Mucosa of rectum (tissue), 2 donors: ENCODE data around the gene SLC50A1.

Experiments
- H3K27ac ChIP-seq, 2 donors: one replicate each; pipeline ENCODE4 v1.7.0; 2013; ENCODE audit warnings: inconsistent platforms in 2 of 2, low read depth in 2 of 2, low read length in 2 of 2
- H3K27me3 ChIP-seq, 2 donors: one replicate each; pipeline ENCODE4 v1.7.0; 2013; ENCODE audit warnings: low read length in 2 of 2; ENCODE audit not compliant: control insufficient read depth in 2 of 2, insufficient read depth in 2 of 2
- H3K36me3 ChIP-seq, 2 donors: one replicate each; pipeline ENCODE4 v1.7.0; 2013; ENCODE audit warnings: low read length in 2 of 2; ENCODE audit not compliant: control insufficient read depth in 2 of 2, insufficient read depth in 2 of 2
- H3K4me1 ChIP-seq, 2 donors: one replicate each; pipeline ENCODE4 v1.7.0; 2013; ENCODE audit warnings: low read length in 2 of 2, mild to moderate bottlenecking in 1 of 2; ENCODE audit not compliant: control insufficient read depth in 2 of 2, insufficient read depth in 2 of 2
- H3K4me3 ChIP-seq, 2 donors: one replicate each; pipeline ENCODE4 v1.7.0; 2013; ENCODE audit warnings: low read length in 2 of 2
- H3K9ac ChIP-seq, 2 donors: one replicate each; pipeline ENCODE4 v1.7.0; 2013; ENCODE audit warnings: low read length in 2 of 2, low read depth in 1 of 2, mild to moderate bottlenecking in 1 of 2
- H3K9me3 ChIP-seq, 2 donors: one replicate each; pipeline ENCODE4 v1.7.0; 2013; ENCODE audit warnings: low read length in 2 of 2; ENCODE audit not compliant: control insufficient read depth in 2 of 2
- donor health status: healthy.
- donor health status: Normal muscosa, but diverticular disease.

The SLC50A1 gene

DNA sequence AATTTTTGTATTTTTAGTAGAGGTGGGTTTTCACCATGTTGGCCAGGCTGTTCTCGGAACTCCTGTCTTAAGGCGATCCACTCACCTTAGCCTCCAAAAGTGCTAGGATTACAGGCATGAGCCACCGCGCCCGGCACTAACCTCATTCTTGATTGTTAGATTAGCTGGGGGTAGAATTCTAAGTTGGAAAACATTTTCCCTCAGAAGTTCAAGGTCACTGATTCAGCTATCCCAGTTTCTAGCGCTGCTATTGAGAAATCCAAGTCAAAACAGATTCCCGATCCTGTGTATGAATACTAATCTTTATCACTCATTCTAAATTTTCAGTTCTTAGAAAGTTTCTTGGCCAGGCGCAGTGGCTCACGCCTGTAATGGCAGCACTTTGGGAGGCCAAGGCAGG lies 32.3 kb upstream of the SLC50A1 start:
- H3K4me1 ChIP-seq, result peaks cover 9 to 11% of the 10 kb centered on the region in 2 donors
- no peaks in the 10 kb centered on the region for H3K36me3 ChIP-seq
- no peaks in the 10 kb centered on the region for H3K27me3 ChIP-seq
- no peaks in the 10 kb centered on the region for H3K9me3 ChIP-seq
- H3K4me3 ChIP-seq, result no peak overlapping the region
- no peak overlapping the region for H3K27ac ChIP-seq
- H3K9ac ChIP-seq, result no peak overlapping the region

DNA sequence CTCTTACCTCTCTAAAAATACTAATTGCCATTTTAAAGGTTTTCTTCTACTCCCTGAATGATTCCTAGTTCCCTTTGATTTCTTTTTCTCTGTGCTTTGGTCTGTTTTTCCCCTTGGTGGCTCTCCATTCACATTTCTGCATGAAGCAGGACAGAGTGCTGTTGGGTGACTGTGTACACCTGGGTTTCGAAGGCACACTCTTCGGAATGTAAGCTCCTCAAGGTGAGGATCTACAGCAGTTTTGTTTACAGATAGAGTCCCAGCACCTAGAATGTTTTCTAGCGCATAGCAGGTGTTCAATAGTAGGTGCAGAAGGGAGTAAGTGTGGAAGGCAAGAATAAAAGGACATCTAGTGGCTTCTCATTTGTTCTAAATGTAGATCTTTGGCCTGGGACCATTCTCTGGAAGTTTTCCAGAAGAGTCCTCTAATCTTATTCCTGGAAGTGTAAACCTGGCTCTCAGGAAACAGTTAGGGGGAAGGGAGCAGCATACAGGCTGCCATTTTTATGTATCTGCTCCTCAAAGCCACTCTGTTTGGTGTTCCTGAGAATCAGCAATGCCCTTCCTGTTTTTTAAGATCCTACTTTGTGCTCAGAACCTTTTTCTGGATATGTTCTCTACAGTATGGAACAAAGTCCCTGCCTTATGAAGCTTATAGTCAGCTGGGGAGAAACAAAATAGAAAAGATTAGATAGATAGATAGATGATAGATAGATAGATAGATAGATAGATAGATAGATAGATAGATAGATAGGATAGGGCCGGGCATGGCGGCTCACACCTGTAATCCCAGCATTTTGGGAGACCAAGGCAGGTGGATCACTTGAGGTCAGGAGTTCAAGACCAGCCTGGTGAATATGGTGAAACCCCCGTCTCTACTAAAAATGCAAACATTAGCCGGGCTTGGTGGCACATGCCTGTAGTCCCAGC lies 30.8 kb upstream of the SLC50A1 start:
- Histone ChIP-seq H3K4me3 (no peak overlapping the region), H3K27me3 (no peaks in the 10 kb centered on the region), H3K9me3 (no peaks in the 10 kb centered on the region), H3K4me1 (peaks cover 9 to 11% of the 10 kb centered on the region in 2 donors), H3K9ac (no peak overlapping the region), H3K36me3 (no peaks in the 10 kb centered on the region), H3K27ac (peak overlapping the region in 1 of 2 donors; percentile 38)

DNA sequence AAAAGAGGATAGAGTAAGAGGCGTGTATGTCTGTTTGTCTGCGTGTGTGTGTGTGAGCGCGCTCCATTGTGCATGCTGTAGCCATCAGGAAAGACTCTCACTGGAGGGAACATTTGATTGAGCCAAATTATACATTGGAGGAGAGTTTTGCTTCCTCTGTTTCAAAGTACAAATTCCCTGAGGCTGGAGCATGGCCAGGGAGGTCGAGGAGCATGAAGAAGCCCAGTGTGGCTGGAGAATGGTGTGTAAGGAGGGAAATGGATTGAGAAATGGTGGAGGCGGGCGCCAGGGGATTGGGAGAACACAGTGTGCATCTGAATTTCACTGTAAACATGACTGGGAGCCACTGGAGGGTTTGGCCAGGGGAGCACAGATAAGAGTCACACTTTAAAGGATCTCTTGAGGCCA lies 30.0 kb upstream of the SLC50A1 start:
- Histone ChIP-seq H3K36me3 (no peaks in the 10 kb centered on the region), H3K4me3 (no peak overlapping the region), H3K27me3 (no peaks in the 10 kb centered on the region), H3K4me1 (peaks cover 9 to 11% of the 10 kb centered on the region in 2 donors), H3K27ac (peak overlapping the region in 1 of 2 donors; percentile 38), H3K9ac (no peak overlapping the region), H3K9me3 (no peaks in the 10 kb centered on the region)

DNA sequence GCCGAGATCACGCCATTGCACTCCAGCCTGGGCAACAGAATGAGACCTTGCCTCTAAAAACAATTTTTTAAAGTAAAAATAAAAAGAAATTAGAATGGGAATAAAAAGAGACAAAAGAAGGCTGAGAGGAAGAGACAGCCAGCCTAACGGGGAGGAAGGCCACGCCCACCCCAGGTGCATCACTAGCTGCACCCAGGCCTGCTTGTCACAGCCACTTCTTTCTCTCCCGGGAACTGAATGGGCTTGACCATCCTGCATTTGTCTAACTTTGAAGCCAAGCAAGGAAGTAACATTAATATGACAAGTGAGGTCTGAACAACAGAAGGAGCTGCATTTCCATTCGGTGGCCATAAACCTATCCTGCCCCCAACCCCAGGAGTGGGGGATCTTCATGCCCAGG lies 28.8 kb upstream of the SLC50A1 start:
- H3K27me3 ChIP-seq, result no peaks in the 10 kb centered on the region
- no peaks in the 10 kb centered on the region for H3K36me3 ChIP-seq
- H3K27ac ChIP-seq, result no peak overlapping the region
- no peaks in the 10 kb centered on the region for H3K9me3 ChIP-seq
- no peak overlapping the region for H3K4me3 ChIP-seq
- H3K9ac ChIP-seq, result no peak overlapping the region
- peaks cover 9 to 11% of the 10 kb centered on the region in 2 donors for H3K4me1 ChIP-seq

DNA sequence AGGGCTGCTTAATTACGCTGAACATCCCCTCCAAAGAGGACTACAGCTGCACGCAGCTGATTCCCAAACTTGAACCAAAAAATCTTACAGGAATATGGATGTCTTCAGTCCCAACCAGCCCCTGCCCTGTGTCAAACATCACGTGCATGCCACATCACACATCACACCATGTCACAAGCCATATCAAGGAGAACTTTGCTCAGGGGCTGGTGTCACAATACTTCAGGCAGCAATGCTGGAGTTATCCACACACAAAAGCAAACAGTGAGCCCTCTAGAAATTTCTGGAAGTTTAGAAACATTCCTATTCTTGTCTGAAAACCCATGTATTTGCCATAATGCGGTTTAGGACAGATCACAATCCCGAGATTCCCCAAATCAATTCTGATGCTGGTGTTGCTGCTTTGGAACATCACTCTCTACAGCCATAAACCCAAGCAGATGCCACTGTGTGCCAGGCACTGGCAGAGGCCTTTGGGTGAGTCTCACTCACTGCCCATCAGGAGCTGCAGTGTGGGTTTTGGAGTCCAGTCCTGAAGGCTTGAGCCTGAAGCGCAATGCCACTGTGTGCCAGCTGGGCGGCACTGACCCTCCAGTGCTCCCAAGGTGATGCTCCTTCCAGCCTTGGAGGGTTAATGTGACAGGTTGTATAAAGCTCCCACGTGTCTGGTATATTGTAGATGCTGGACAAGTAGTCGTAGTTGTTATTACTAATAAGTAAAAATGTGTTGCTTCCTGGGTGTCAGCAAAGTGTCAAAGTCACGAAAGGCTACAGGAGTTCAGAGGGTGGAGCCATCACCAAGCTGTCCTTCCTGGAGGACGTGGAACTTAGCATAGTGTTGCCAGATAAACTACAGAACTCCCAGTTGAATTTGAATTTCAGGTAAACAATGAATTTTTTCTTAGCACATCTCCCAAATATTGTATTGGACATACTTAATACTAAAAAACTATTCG lies 28.1 kb upstream of the SLC50A1 start:
- H3K27ac ChIP-seq, result no peak overlapping the region
- no peak overlapping the region for H3K4me3 ChIP-seq
- no peak overlapping the region for H3K9ac ChIP-seq
- H3K27me3 ChIP-seq, result no peaks in the 10 kb centered on the region
- no peaks in the 10 kb centered on the region for H3K36me3 ChIP-seq
- H3K9me3 ChIP-seq, result no peaks in the 10 kb centered on the region
- H3K4me1 ChIP-seq, result peaks cover 6 to 7% of the 10 kb centered on the region in 2 donors

DNA sequence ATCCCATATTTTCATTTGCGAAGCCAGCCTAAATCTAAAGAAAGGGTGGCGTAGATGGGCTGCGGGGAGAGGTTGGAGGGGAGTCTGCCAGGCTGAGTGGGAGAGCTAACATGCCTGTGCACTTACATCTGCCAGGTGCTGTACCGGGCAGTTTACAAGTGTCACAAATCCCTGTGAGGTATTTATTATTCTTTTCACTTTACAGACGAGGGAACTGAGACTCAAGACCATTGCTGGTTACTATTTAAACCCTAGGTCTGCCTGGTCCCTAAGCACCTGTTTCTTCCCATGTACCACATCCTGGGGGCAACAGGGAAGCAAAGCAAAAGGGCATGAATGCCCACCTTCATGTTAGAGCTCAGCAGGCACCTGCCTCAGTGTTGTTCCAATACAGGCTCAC lies 27.4 kb upstream of the SLC50A1 start:
- no peaks in the 10 kb centered on the region for H3K27me3 ChIP-seq
- no peak overlapping the region for H3K4me3 ChIP-seq
- H3K9ac ChIP-seq, result no peak overlapping the region
- no peaks in the 10 kb centered on the region for H3K9me3 ChIP-seq
- H3K36me3 ChIP-seq, result no peaks in the 10 kb centered on the region
- peaks cover 6% of the 10 kb centered on the region in 2 donors for H3K4me1 ChIP-seq
- no peak overlapping the region for H3K27ac ChIP-seq

DNA sequence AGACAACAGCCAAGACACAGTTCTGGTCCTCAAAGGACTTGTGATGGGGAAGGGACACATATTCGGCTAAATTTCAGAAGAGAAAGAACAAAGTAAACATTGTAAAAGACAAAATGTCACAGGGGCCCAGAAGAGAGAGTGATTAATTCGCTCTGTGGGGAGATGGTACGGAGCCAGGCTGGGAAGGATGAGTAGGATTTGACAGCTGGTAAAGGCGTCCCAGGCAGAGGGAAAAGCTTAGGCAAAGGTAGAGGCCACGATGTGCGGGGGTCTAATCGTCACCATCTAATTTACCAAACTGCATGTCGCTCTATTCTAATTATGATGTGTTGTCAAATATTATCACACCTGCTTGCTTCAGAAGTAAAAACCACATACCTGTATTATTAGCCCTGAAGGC lies 25.3 kb upstream of the SLC50A1 start:
- Histone ChIP-seq H3K36me3 (no peaks in the 10 kb centered on the region), H3K27ac (no peak overlapping the region)

DNA sequence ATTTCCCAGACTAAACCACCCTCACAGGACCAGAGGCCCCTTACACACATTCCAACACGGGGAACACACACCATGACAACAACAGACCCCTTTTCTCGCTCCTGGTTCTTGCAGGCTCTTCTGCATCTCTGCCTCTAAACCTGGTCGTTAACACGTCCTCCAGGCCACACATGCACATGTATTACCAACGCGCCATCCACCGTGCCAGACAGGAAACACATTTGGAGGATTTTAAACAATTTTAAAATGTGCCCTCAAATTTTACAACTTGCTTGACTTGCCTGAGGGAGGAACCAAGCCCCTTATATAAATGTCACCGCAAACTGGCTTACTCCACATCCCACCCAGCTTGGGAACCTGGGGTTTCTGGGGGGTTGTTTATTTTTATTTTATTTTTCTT lies 24.8 kb upstream of the SLC50A1 start:
- Histone ChIP-seq H3K4me3 (no peak overlapping the region), H3K27me3 (no peaks in the 10 kb centered on the region), H3K4me1 (peaks cover under 1 to 4% of the 10 kb centered on the region in 2 donors), H3K36me3 (no peaks in the 10 kb centered on the region), H3K27ac (no peak overlapping the region), H3K9ac (no peak overlapping the region), H3K9me3 (no peaks in the 10 kb centered on the region)

More for the DNA sequence above, 25.3 kb upstream of the SLC50A1 start:
- Histone ChIP-seq H3K4me3 (no peak overlapping the region), H3K4me1 (peaks cover 5% of the 10 kb centered on the region in 2 donors), H3K27me3 (no peaks in the 10 kb centered on the region), H3K9ac (no peak overlapping the region), H3K9me3 (no peaks in the 10 kb centered on the region)

DNA sequence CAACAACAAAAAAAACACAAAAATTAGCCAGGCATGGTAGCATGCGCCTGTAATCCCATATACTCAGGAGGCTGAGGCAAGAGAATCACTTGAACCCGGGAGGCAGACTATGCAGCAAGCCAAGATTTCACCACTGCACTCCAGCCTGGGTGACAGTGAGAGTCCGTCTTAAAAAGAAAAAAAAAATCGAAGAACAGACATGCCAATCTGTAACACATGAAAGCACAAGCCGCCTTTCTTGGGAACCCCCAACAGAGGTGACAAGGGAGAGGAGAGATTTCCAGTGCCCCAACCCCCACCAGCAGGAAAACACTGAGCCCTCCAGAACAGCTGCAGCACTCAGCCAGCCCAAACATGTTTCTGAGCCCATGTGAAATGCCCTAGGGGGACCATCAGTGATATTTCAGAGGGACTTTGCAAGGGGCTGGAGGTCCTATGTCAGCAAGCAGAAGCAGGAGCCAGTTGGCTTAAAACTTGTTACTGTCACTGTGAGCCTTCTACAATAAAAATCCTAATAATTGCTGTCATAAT lies 22.1 kb upstream of the SLC50A1 start:
- Histone ChIP-seq H3K9me3 (no peaks in the 10 kb centered on the region), H3K4me1 (peaks cover 3 to 12% of the 10 kb centered on the region in 2 donors), H3K27me3 (no peaks in the 10 kb centered on the region), H3K4me3 (no peak overlapping the region), H3K36me3 (no peaks in the 10 kb centered on the region), H3K9ac (no peak overlapping the region), H3K27ac (no peak overlapping the region)
